Stomach (tissue), 4 donors: ENCODE measurements around the gene IRF4.

ENCODE experiments used
- CTCF ChIP-seq, 7 experiments: fragments of 450-650 bp in 4 of 7; fragments of 200-600 bp in 3 of 7; sonication (generic) in 3 of 7; IDR thresholded peaks; one replicate each; pipeline ENCODE4 v1.5.1; 2016 to 2019; ENCODE audit warnings: antibody characterized with exemption in 7 of 7, control low read depth in 2 of 7, mild to moderate bottlenecking in 1 of 7
- EP300 ChIP-seq: sonication (generic); formaldehyde crosslinking; IDR thresholded peaks from one replicate; pipeline ENCODE4 v1.6.1; 2017; ENCODE audit warnings: antibody characterized with exemption
- POLR2A ChIP-seq, 4 donors: fragments of 450-650 bp; IDR thresholded peaks; one replicate each; pipeline ENCODE4 v1.6.1; 2016; ENCODE audit warnings: antibody characterized with exemption in 4 of 4, control low read depth in 2 of 4, mild to moderate bottlenecking in 1 of 4, moderate library complexity in 1 of 4
- POLR2AphosphoS5 ChIP-seq, 3 donors: sonication (generic); formaldehyde crosslinking; IDR thresholded peaks; one replicate each; pipeline ENCODE4 v1.6.1; 2016; ENCODE audit warnings: antibody characterized with exemption in 3 of 3

GRCh38 chr6:366389-367297, 24.9 kb upstream of the IRF4 start:
- no peak for TF ChIP-seq POLR2AphosphoS5 (IDR thresholded peaks at IDR 0.05)
- no peak for TF ChIP-seq EP300
- no peak for TF ChIP-seq CTCF (IDR thresholded peaks at IDR 0.05)
- no peak for TF ChIP-seq POLR2A (IDR thresholded peaks at IDR 0.05)
